Loucy (cell line): ENCODE measurements around the gene SLC1A4.

Experiments used
- EZH2phosphoT487 ChIP-seq: fragments of 200-600 bp; IDR thresholded peaks from 2 replicates; pipeline ENCODE4 v1.6.1; 2018; ENCODE audit warnings: antibody characterized with exemption, mild to moderate bottlenecking, moderate library complexity, borderline replicate concordance
- TF ChIP-seq, protein P1 (sequence below): fragments of 200-600 bp; sonication (generic); conservative IDR thresholded peaks from 2 replicates; pipeline ENCODE4 v1.5.1; 2014; ENCODE audit warnings: mild to moderate bottlenecking, antibody characterized with exemption, low read length

DNA sequence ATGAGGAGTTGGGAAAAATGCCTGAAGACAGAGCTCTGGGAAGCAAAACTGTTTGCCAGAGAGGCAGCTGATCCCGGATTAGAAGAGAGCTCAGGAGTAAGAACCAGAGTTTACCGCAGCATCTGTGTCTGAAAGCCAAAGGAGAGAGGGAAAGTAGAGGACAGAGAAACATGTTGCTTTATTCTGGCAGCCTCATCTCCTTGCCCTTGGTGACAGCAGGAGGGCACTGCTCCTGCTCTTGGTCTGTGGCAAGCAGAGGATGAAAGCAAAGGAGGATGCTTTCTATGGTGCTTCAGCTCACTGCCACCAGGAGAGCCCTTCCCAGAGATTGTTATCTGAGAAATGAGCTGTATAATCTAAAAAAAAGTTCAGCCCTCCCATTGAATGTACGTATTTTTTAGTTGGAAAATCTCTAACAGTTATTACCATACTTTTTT is 7.7 kb downstream of the SLC1A4 start:
- TF ChIP-seq, protein P1, sequence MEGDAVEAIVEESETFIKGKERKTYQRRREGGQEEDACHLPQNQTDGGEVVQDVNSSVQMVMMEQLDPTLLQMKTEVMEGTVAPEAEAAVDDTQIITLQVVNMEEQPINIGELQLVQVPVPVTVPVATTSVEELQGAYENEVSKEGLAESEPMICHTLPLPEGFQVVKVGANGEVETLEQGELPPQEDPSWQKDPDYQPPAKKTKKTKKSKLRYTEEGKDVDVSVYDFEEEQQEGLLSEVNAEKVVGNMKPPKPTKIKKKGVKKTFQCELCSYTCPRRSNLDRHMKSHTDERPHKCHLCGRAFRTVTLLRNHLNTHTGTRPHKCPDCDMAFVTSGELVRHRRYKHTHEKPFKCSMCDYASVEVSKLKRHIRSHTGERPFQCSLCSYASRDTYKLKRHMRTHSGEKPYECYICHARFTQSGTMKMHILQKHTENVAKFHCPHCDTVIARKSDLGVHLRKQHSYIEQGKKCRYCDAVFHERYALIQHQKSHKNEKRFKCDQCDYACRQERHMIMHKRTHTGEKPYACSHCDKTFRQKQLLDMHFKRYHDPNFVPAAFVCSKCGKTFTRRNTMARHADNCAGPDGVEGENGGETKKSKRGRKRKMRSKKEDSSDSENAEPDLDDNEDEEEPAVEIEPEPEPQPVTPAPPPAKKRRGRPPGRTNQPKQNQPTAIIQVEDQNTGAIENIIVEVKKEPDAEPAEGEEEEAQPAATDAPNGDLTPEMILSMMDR, result peak; percentile 26
- no peak for TF ChIP-seq EZH2phosphoT487
